Heart left ventricle (tissue), 13 donors: ENCODE data around the gene GOLGA6C.
"Not testable (repeated sequence)": the region's sequence is repeated elsewhere in the genome, so short reads cannot be mapped to it uniquely, and the experiment has no call there.

Experiments used
- CTCF ChIP-seq, 12 donors: fragments of 200-600 bp; sonication (generic) in 4 of 12; IDR thresholded peaks; one replicate each; pipeline versions ENCODE4 v1.5.0 to v1.8.0; 2018 to 2022; ENCODE audit warnings: antibody characterized with exemption in 12 of 12, mild to moderate bottlenecking in 5 of 12
- POLR2A ChIP-seq, 2 donors: fragments of 450-650 bp; IDR thresholded peaks; one replicate each; pipeline ENCODE4 v1.6.1; 2017; ENCODE audit warnings: antibody characterized with exemption in 2 of 2, mild to moderate bottlenecking in 2 of 2, moderate library complexity in 2 of 2
- donor health status: ischemic (EF 13 %, LVEDD 7.1; RV severe dilation, severe dysfunction).
- donor health status: DM: no; HTN: yes; CAD: no.
- donor health status: DM: no; HTN: no; CAD: no.
- donor health status: ischemic (EF 25% LVEDD 6.9; RV normal size, moderate dysfunction).
- donor health status: ischemic (EF 25% LVEDD 5.7; RV mildly dilated, moderate dysfunction).
- donor health status: ischemic (EF 35%, LVEDD 5.7; RV mildly dilated, moderate dysfunction).
- donor health status: nonischemic (EF 11% LVEDD 7.7; RV severe dilation, severe dysfunction).
- donor health status: DM: yes; HTN: yes; CAD: no.
- donor health status: PGD.
- donor health status: ischemic (EF 29% LVEDD 5.4; RV normal size, mild dysfunction).
- donor health status: nonischemic (EF 23%, LVEDD 6.1; RV moderate dilation, normal function).

- TF ChIP-seq CTCF, POLR2A (IDR thresholded peaks at IDR 0.05): not testable (repeated sequence)
Measured at GRCh38 chr15:75227112-75227511, 31.0 kb upstream of the GOLGA6C start.
